Activated naive CD8-positive, alpha-beta T cell (primary cell): ENCODE data around the gene RWDD4.

Experiments used
- H3K27ac Mint-ChIP-seq: one replicate; pipeline ENCODE4 v1.8.0; 2021; ENCODE audit warnings: mixed read lengths
- H3K27me3 Mint-ChIP-seq: one replicate; pipeline ENCODE4 v1.8.0; 2021; ENCODE audit warnings: mixed read lengths
- H3K36me3 Mint-ChIP-seq: one replicate; pipeline ENCODE4 v1.8.0; 2021; ENCODE audit warnings: mixed read lengths
- H3K4me1 Mint-ChIP-seq: one replicate; pipeline ENCODE4 v1.8.0; 2021; ENCODE audit warnings: low read depth, mixed read lengths
- H3K4me3 Mint-ChIP-seq: one replicate; pipeline ENCODE4 v1.8.0; 2021; ENCODE audit warnings: mild to moderate bottlenecking, mixed read lengths
- H3K9me3 Mint-ChIP-seq: one replicate; pipeline ENCODE4 v1.8.0; 2021; ENCODE audit warnings: low read depth, mixed read lengths

The RWDD4 gene

GRCh38 chr4:183626168-183626567 is 32.8 kb downstream of the RWDD4 start:
- H3K27ac Mint-ChIP-seq, result no peak overlapping the region
- no peaks in the 10 kb centered on the region for H3K4me1 Mint-ChIP-seq
- no peaks in the 10 kb centered on the region for H3K9me3 Mint-ChIP-seq
- H3K36me3 Mint-ChIP-seq, result no peaks in the 10 kb centered on the region
- no peaks in the 10 kb centered on the region for H3K27me3 Mint-ChIP-seq
- no peak overlapping the region for H3K4me3 Mint-ChIP-seq

- Mint-ChIP-seq H3K36me3 (no peaks in the 10 kb centered on the region), H3K27me3 (peaks cover 3% of the 10 kb centered on the region), H3K4me1 (no peaks in the 10 kb centered on the region), H3K9me3 (no peaks in the 10 kb centered on the region), H3K27ac (no peak overlapping the region), H3K4me3 (no peak overlapping the region)
Measured at GRCh38 chr4:183624548-183624947, 34.4 kb downstream of the RWDD4 start.

GRCh38 chr4:183621875-183622274 is 37.1 kb downstream of the RWDD4 start:
- H3K27ac Mint-ChIP-seq, result no peak overlapping the region
- H3K4me3 Mint-ChIP-seq, result no peak overlapping the region
- H3K27me3 Mint-ChIP-seq, result peaks cover 5% of the 10 kb centered on the region
- H3K36me3 Mint-ChIP-seq, result no peaks in the 10 kb centered on the region
- no peaks in the 10 kb centered on the region for H3K9me3 Mint-ChIP-seq
- no peaks in the 10 kb centered on the region for H3K4me1 Mint-ChIP-seq

GRCh38 chr4:183620421-183620820 is 38.6 kb downstream of the RWDD4 start:
- no peaks in the 10 kb centered on the region for H3K36me3 Mint-ChIP-seq
- no peak overlapping the region for H3K27ac Mint-ChIP-seq
- H3K4me3 Mint-ChIP-seq, result no peak overlapping the region
- H3K27me3 Mint-ChIP-seq, result peaks cover 5% of the 10 kb centered on the region
- H3K4me1 Mint-ChIP-seq, result no peaks in the 10 kb centered on the region
- no peaks in the 10 kb centered on the region for H3K9me3 Mint-ChIP-seq

- Mint-ChIP-seq H3K27me3 (peaks cover 7% of the 10 kb centered on the region), H3K27ac (no peak overlapping the region), H3K36me3 (no peaks in the 10 kb centered on the region), H3K4me3 (no peak overlapping the region), H3K9me3 (no peaks in the 10 kb centered on the region), H3K4me1 (no peaks in the 10 kb centered on the region)
Measured at GRCh38 chr4:183618681-183619080, 40.3 kb downstream of the RWDD4 start.

GRCh38 chr4:183617075-183617474 is 41.9 kb downstream of the RWDD4 start:
- no peaks in the 10 kb centered on the region for H3K4me1 Mint-ChIP-seq
- no peaks in the 10 kb centered on the region for H3K9me3 Mint-ChIP-seq
- peaks cover 7% of the 10 kb centered on the region for H3K27me3 Mint-ChIP-seq
- no peak overlapping the region for H3K27ac Mint-ChIP-seq
- no peak overlapping the region for H3K4me3 Mint-ChIP-seq
- H3K36me3 Mint-ChIP-seq, result no peaks in the 10 kb centered on the region

GRCh38 chr4:183612329-183613250 is 46.4 kb downstream of the RWDD4 start:
- Mint-ChIP-seq H3K27ac (no peak overlapping the region), H3K9me3 (no peaks in the 10 kb centered on the region), H3K4me1 (no peaks in the 10 kb centered on the region), H3K27me3 (peaks cover 4% of the 10 kb centered on the region), H3K4me3 (no peak overlapping the region), H3K36me3 (no peaks in the 10 kb centered on the region)

- Mint-ChIP-seq H3K9me3 (no peaks in the 10 kb centered on the region), H3K27me3 (peaks cover 4% of the 10 kb centered on the region), H3K4me3 (no peak overlapping the region)
Measured at GRCh38 chr4:183611210-183611830, 47.7 kb downstream of the RWDD4 start.

GRCh38 chr4:183610613-183611012 is 48.4 kb downstream of the RWDD4 start:
- Mint-ChIP-seq H3K9me3 (no peaks in the 10 kb centered on the region), H3K4me1 (no peaks in the 10 kb centered on the region), H3K36me3 (no peaks in the 10 kb centered on the region), H3K27me3 (peaks cover 4% of the 10 kb centered on the region), H3K27ac (no peak overlapping the region), H3K4me3 (no peak overlapping the region)

More at GRCh38 chr4:183611210-183611830, 47.7 kb downstream of the RWDD4 start:
- H3K27ac Mint-ChIP-seq, result no peak overlapping the region
- H3K4me1 Mint-ChIP-seq, result no peaks in the 10 kb centered on the region
- H3K36me3 Mint-ChIP-seq, result no peaks in the 10 kb centered on the region

- Mint-ChIP-seq H3K4me3 (no peak overlapping the region), H3K4me1 (no peaks in the 10 kb centered on the region), H3K36me3 (no peaks in the 10 kb centered on the region), H3K27me3 (peaks cover 2% of the 10 kb centered on the region), H3K27ac (no peak overlapping the region), H3K9me3 (no peaks in the 10 kb centered on the region)
Measured at GRCh38 chr4:183610033-183610432, 49.0 kb downstream of the RWDD4 start.

GRCh38 chr4:183609151-183609550 is 49.8 kb downstream of the RWDD4 start:
- peaks cover 2% of the 10 kb centered on the region for H3K27me3 Mint-ChIP-seq
- no peak overlapping the region for H3K27ac Mint-ChIP-seq
- H3K9me3 Mint-ChIP-seq, result no peaks in the 10 kb centered on the region
- no peak overlapping the region for H3K4me3 Mint-ChIP-seq
- H3K4me1 Mint-ChIP-seq, result no peaks in the 10 kb centered on the region
- no peaks in the 10 kb centered on the region for H3K36me3 Mint-ChIP-seq

GRCh38 chr4:183607894-183608293 is 51.1 kb downstream of the RWDD4 start:
- Mint-ChIP-seq H3K36me3 (no peaks in the 10 kb centered on the region), H3K27me3 (peaks cover 2% of the 10 kb centered on the region), H3K27ac (no peak overlapping the region), H3K9me3 (no peaks in the 10 kb centered on the region), H3K4me1 (no peaks in the 10 kb centered on the region), H3K4me3 (no peak overlapping the region)

GRCh38 chr4:183602557-183603027 is 56.4 kb downstream of the RWDD4 start:
- Mint-ChIP-seq H3K27me3 (no peaks in the 10 kb centered on the region), H3K4me3 (no peak overlapping the region), H3K36me3 (no peaks in the 10 kb centered on the region), H3K4me1 (no peaks in the 10 kb centered on the region), H3K27ac (no peak overlapping the region), H3K9me3 (no peaks in the 10 kb centered on the region)

GRCh38 chr4:183601381-183601780 is 57.6 kb downstream of the RWDD4 start:
- Mint-ChIP-seq H3K27ac (no peak overlapping the region), H3K36me3 (no peaks in the 10 kb centered on the region), H3K4me1 (no peaks in the 10 kb centered on the region), H3K27me3 (no peaks in the 10 kb centered on the region), H3K9me3 (no peaks in the 10 kb centered on the region), H3K4me3 (no peak overlapping the region)

- no peaks in the 10 kb centered on the region for H3K4me1 Mint-ChIP-seq
- H3K9me3 Mint-ChIP-seq, result no peaks in the 10 kb centered on the region
- no peak overlapping the region for H3K27ac Mint-ChIP-seq
- no peak overlapping the region for H3K4me3 Mint-ChIP-seq
- no peaks in the 10 kb centered on the region for H3K27me3 Mint-ChIP-seq
- no peaks in the 10 kb centered on the region for H3K36me3 Mint-ChIP-seq
Measured at GRCh38 chr4:183600189-183600685, 58.7 kb downstream of the RWDD4 start.
